Lower leg skin (tissue), 3 donors: ENCODE measurements around the gene THBS3.

Experiments
- POLR2A ChIP-seq, 2 donors: fragments of 450-650 bp; IDR thresholded peaks; one replicate each; pipeline ENCODE4 v1.6.1; 2016 to 2017; ENCODE audit warnings: antibody characterized with exemption in 2 of 2, mild to moderate bottlenecking in 1 of 2, moderate library complexity in 1 of 2
- TF ChIP-seq, protein P1 (sequence below), 3 donors: fragments of 450-650 bp; IDR thresholded peaks; one replicate each; pipeline ENCODE4 v1.5.1; 2016; ENCODE audit warnings: antibody characterized with exemption in 3 of 3, mild to moderate bottlenecking in 3 of 3, moderate library complexity in 2 of 3

DNA sequence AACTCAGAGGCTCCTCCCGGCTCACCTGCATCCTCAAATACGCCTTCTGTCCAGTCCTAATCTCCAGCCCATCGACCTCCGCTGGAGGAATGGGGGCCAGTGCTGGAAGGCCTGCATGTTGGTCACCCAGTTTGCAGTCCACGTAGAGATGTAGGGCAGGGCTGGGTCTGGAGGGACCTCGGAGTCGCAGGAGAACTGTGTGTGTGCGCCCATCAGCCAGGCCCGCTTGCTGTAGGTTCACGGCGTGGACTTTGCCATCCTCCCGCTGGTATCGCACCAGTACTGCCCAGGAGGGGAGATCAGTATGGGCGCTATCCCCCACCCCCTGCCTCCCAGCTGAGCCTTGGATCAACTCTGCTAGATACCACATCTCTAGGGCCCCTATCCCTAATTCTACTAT lies 2.7 kb downstream of the THBS3 start:
- TF ChIP-seq, protein P1, sequence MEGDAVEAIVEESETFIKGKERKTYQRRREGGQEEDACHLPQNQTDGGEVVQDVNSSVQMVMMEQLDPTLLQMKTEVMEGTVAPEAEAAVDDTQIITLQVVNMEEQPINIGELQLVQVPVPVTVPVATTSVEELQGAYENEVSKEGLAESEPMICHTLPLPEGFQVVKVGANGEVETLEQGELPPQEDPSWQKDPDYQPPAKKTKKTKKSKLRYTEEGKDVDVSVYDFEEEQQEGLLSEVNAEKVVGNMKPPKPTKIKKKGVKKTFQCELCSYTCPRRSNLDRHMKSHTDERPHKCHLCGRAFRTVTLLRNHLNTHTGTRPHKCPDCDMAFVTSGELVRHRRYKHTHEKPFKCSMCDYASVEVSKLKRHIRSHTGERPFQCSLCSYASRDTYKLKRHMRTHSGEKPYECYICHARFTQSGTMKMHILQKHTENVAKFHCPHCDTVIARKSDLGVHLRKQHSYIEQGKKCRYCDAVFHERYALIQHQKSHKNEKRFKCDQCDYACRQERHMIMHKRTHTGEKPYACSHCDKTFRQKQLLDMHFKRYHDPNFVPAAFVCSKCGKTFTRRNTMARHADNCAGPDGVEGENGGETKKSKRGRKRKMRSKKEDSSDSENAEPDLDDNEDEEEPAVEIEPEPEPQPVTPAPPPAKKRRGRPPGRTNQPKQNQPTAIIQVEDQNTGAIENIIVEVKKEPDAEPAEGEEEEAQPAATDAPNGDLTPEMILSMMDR (IDR thresholded peaks at IDR 0.05): no peak
- TF ChIP-seq POLR2A (IDR thresholded peaks at IDR 0.05): no peak
